GM19455 (cell line): ENCODE results near the gene LZTFL1.
"Not testable (repeated sequence)": the region's sequence is repeated elsewhere in the genome, so short reads cannot be mapped to it uniquely, and the experiment has no call there.

Experiments used
- ATAC-seq: cut with Tn5 transposase; IDR thresholded peaks from one replicate; pipeline ENCODE4 v1.9.1; 2021; ENCODE audit not compliant: unreplicated experiment

Gene LZTFL1

GRCh38 chr3:45865563-45865962 lies 23.6 kb upstream of the LZTFL1 start:
- ATAC-seq: no peak

GRCh38 chr3:45864760-45865519 lies 23.0 kb upstream of the LZTFL1 start:
- ATAC-seq: peak; percentile 61

- peak; percentile 56 for ATAC-seq
These were observed 19.3 kb upstream of the LZTFL1 start for GRCh38 chr3:45861043-45861719.

- ATAC-seq: no peak
These were observed 18.6 kb upstream of the LZTFL1 start for GRCh38 chr3:45860481-45860880.

- ATAC-seq: no peak
These were observed 17.1 kb upstream of the LZTFL1 start for GRCh38 chr3:45858809-45859543.

GRCh38 chr3:45857024-45857423 lies 15.1 kb upstream of the LZTFL1 start:
- ATAC-seq: not testable (repeated sequence)

GRCh38 chr3:45856323-45856722 lies 14.4 kb upstream of the LZTFL1 start:
- ATAC-seq: not testable (repeated sequence)

GRCh38 chr3:45852828-45853227 lies 10.9 kb upstream of the LZTFL1 start:
- no peak for ATAC-seq

GRCh38 chr3:45848392-45848791 lies 6.5 kb upstream of the LZTFL1 start:
- no peak for ATAC-seq

- ATAC-seq: no peak
These were observed 2.7 kb upstream of the LZTFL1 start for GRCh38 chr3:45844616-45845015.

GRCh38 chr3:45842851-45843625 lies 1.1 kb upstream of the LZTFL1 start:
- ATAC-seq: no peak

- ATAC-seq: peak; percentile 26
These were observed 531 bp downstream of the LZTFL1 start for GRCh38 chr3:45841420-45841756.

GRCh38 chr3:45838466-45838865 lies 3.5 kb downstream of the LZTFL1 start:
- no peak for ATAC-seq

- no peak for ATAC-seq
These were observed 9.2 kb downstream of the LZTFL1 start for GRCh38 chr3:45832699-45833098.

- ATAC-seq: no peak
These were observed 11.8 kb downstream of the LZTFL1 start for GRCh38 chr3:45830121-45830520.

GRCh38 chr3:45826908-45827307 lies 15.0 kb downstream of the LZTFL1 start:
- no peak for ATAC-seq

GRCh38 chr3:45826321-45826720 lies 15.6 kb downstream of the LZTFL1 start:
- ATAC-seq: no peak

- no peak for ATAC-seq
These were observed 20.8 kb downstream of the LZTFL1 start for GRCh38 chr3:45821127-45821526.

- ATAC-seq: no peak
These were observed 22.4 kb downstream of the LZTFL1 start for GRCh38 chr3:45819543-45819942.

- no peak for ATAC-seq
These were observed 23.9 kb downstream of the LZTFL1 start for GRCh38 chr3:45817831-45818522.

GRCh38 chr3:45816544-45816943 lies 25.4 kb downstream of the LZTFL1 start:
- ATAC-seq: no peak
